A673 (cell line): ENCODE results near the gene KCNMA1.

Source experiments
- EZH2 ChIP-seq: fragments of 200-600 bp; sonication (generic); IDR thresholded peaks from 2 replicates; pipeline ENCODE4 v1.6.1; 2017; ENCODE audit warnings: borderline replicate concordance, low read depth, mild to moderate bottlenecking, mixed read lengths, antibody characterized with exemption, low read length; ENCODE audit not compliant: poor library complexity, severe bottlenecking
- TF ChIP-seq, protein P1 (sequence below): fragments of 300-800, 200-600 bp; sonication (generic); conservative IDR thresholded peaks from 2 replicates; pipeline ENCODE4 v1.5.1; 2017; ENCODE audit warnings: low read depth, mild to moderate bottlenecking, antibody characterized with exemption, low read length, moderate library complexity, mixed read lengths

DNA sequence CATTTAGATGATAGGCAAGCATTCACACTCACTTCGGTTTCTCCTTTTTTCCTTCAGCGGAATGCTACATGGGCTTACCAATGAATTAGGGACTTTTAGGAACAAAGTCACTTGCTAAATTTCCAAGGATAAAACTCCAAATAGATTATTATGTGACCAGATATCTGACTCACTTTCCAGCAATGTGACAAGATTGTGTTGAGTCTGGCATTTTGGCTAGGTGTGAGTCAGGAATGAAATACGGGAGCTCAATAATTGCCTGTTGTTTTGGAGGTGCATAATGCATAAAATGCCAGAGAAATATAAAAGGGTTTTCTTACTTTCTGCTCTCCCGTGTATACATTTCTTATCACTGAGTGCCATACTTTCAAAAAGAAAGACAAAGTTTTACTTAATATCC lies 721.1 kb downstream of the KCNMA1 start:
- TF ChIP-seq, protein P1, sequence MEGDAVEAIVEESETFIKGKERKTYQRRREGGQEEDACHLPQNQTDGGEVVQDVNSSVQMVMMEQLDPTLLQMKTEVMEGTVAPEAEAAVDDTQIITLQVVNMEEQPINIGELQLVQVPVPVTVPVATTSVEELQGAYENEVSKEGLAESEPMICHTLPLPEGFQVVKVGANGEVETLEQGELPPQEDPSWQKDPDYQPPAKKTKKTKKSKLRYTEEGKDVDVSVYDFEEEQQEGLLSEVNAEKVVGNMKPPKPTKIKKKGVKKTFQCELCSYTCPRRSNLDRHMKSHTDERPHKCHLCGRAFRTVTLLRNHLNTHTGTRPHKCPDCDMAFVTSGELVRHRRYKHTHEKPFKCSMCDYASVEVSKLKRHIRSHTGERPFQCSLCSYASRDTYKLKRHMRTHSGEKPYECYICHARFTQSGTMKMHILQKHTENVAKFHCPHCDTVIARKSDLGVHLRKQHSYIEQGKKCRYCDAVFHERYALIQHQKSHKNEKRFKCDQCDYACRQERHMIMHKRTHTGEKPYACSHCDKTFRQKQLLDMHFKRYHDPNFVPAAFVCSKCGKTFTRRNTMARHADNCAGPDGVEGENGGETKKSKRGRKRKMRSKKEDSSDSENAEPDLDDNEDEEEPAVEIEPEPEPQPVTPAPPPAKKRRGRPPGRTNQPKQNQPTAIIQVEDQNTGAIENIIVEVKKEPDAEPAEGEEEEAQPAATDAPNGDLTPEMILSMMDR = no peak
- no peak for TF ChIP-seq EZH2
